WERI-Rb-1 (cell line): Measurements from ENCODE around the gene VCL.

Experiments used
- DNase-seq: peaks from one replicate; pipeline ENCODE4 v3.0.0-alpha.2; 2020
- H3K27ac ChIP-seq: fragments of 250-450 bp; sonication (Bioruptor Pico); 2 replicates; pipeline ENCODE4 v1.5.1; 2020; ENCODE audit warnings: mild to moderate bottlenecking, moderate library complexity
- H3K27me3 ChIP-seq: fragments of 250-450 bp; sonication (Bioruptor Pico); 2 replicates; pipeline ENCODE4 v1.5.1; 2021; ENCODE audit warnings: mild to moderate bottlenecking, low read depth, moderate library complexity; ENCODE audit not compliant: insufficient read depth, severe bottlenecking
- H3K36me3 ChIP-seq: fragments of 250-450 bp; sonication (Bioruptor Pico); 2 replicates; pipeline ENCODE4 v1.5.1; 2020; ENCODE audit warnings: mild to moderate bottlenecking, moderate library complexity
- H3K4me3 ChIP-seq: 2 replicates; pipeline ENCODE4 v1.5.1; 2011; ENCODE audit warnings: low read depth, mild to moderate bottlenecking, control low read depth, low read length
- H3K9me3 ChIP-seq: fragments of 250-450 bp; sonication (Bioruptor Pico); 2 replicates; pipeline ENCODE4 v1.5.1; 2021; ENCODE audit warnings: mild to moderate bottlenecking, moderate library complexity; ENCODE audit not compliant: severe bottlenecking
- CTCF ChIP-seq: IDR thresholded peaks from 2 replicates; pipeline ENCODE4 v1.5.1; 2011; ENCODE audit warnings: low read depth, mild to moderate bottlenecking, control low read depth, inconsistent platforms, low read length

Gene VCL

GRCh38 chr10:74097776-74098175 lies 99.9 kb downstream of the VCL start:
- DNase-seq, result no peak
- Histone ChIP-seq H3K27me3 (no peaks in the 10 kb centered on the region), H3K4me3 (no peak overlapping the region), H3K36me3 (peaks cover 70% of the 10 kb centered on the region), H3K27ac (no peak overlapping the region), H3K9me3 (no peaks in the 10 kb centered on the region)
- TF ChIP-seq CTCF, result no peak

GRCh38 chr10:74099420-74099819 lies 101.5 kb downstream of the VCL start:
- H3K4me3 ChIP-seq, result no peak overlapping the region
- TF ChIP-seq CTCF, result no peak
- H3K27me3 ChIP-seq, result no peaks in the 10 kb centered on the region
- no peak for DNase-seq
- peaks cover 82% of the 10 kb centered on the region for H3K36me3 ChIP-seq
- no peak overlapping the region for H3K27ac ChIP-seq
- H3K9me3 ChIP-seq, result no peaks in the 10 kb centered on the region

GRCh38 chr10:74099836-74100235 lies 101.9 kb downstream of the VCL start:
- H3K36me3 ChIP-seq, result peaks cover 82% of the 10 kb centered on the region
- no peak overlapping the region for H3K27ac ChIP-seq
- no peak overlapping the region for H3K4me3 ChIP-seq
- no peak for DNase-seq
- no peak for TF ChIP-seq CTCF
- H3K27me3 ChIP-seq, result no peaks in the 10 kb centered on the region
- no peaks in the 10 kb centered on the region for H3K9me3 ChIP-seq

GRCh38 chr10:74103560-74104258 lies 105.8 kb downstream of the VCL start:
- Histone ChIP-seq H3K9me3 (no peaks in the 10 kb centered on the region), H3K27me3 (no peaks in the 10 kb centered on the region), H3K27ac (no peak overlapping the region), H3K4me3 (no peak overlapping the region), H3K36me3 (peaks cover 86% of the 10 kb centered on the region)
- peak; percentile 45; the same call in 1 of the 2 replicates for TF ChIP-seq CTCF
- no peak for DNase-seq

GRCh38 chr10:74104480-74104879 lies 106.6 kb downstream of the VCL start:
- H3K27me3 ChIP-seq, result no peaks in the 10 kb centered on the region
- no peak overlapping the region for H3K4me3 ChIP-seq
- no peaks in the 10 kb centered on the region for H3K9me3 ChIP-seq
- no peak overlapping the region for H3K27ac ChIP-seq
- peaks cover 87% of the 10 kb centered on the region for H3K36me3 ChIP-seq
- no peak for DNase-seq
- no peak for TF ChIP-seq CTCF

GRCh38 chr10:74104996-74105395 lies 107.1 kb downstream of the VCL start:
- Histone ChIP-seq H3K27me3 (no peaks in the 10 kb centered on the region), H3K9me3 (no peaks in the 10 kb centered on the region), H3K27ac (no peak overlapping the region), H3K4me3 (no peak overlapping the region), H3K36me3 (peaks cover 87% of the 10 kb centered on the region)
- TF ChIP-seq CTCF, result no peak
- no peak for DNase-seq
